GM10266 (cell line): ENCODE results near the gene ITPR2.
"Not testable (repeated sequence)": the region's sequence is repeated elsewhere in the genome, so short reads cannot be mapped to it uniquely, and the experiment has no call there.

Source experiments
- DNase-seq: peaks from one replicate; pipeline ENCODE4 v3.0.0; 2012; ENCODE audit errors: extremely low spot score
- TF ChIP-seq, protein P1 (sequence below): IDR thresholded peaks from 2 replicates; pipeline ENCODE4 v1.5.1; 2012; ENCODE audit warnings: mild to moderate bottlenecking, low read depth; ENCODE audit not compliant: control insufficient read depth, insufficient read depth; ENCODE audit errors: missing control alignments

ITPR2 gene

DNA sequence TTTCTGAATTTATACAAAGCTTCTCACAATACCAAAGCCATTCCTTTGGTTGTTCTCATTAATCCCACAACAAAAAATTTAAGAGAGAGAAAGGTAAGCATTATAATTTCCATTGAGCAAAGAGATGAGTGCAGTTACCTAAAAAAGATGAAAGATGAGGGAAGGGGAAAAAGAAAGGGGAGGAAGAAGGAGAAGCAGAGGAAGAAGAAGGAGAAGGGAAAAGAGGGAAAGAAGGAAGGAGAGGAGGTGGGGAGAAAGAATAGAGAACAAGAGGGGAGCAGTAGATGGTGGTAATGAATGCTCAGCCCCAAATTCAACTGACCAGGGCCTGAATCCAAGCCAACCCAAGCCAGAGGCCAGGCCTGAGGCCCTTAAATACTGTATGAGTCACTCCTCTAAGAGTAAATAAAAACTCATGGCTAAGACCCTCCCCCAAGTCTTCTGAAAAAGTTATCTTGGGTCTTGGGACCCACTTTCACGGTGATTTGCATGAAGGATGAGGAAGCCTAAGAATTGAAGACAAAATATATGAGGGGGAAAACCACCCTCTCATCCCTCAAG is 144.6 kb downstream of the ITPR2 start:
- TF ChIP-seq, protein P1, sequence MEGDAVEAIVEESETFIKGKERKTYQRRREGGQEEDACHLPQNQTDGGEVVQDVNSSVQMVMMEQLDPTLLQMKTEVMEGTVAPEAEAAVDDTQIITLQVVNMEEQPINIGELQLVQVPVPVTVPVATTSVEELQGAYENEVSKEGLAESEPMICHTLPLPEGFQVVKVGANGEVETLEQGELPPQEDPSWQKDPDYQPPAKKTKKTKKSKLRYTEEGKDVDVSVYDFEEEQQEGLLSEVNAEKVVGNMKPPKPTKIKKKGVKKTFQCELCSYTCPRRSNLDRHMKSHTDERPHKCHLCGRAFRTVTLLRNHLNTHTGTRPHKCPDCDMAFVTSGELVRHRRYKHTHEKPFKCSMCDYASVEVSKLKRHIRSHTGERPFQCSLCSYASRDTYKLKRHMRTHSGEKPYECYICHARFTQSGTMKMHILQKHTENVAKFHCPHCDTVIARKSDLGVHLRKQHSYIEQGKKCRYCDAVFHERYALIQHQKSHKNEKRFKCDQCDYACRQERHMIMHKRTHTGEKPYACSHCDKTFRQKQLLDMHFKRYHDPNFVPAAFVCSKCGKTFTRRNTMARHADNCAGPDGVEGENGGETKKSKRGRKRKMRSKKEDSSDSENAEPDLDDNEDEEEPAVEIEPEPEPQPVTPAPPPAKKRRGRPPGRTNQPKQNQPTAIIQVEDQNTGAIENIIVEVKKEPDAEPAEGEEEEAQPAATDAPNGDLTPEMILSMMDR: no peak
- DNase-seq: no peak

DNA sequence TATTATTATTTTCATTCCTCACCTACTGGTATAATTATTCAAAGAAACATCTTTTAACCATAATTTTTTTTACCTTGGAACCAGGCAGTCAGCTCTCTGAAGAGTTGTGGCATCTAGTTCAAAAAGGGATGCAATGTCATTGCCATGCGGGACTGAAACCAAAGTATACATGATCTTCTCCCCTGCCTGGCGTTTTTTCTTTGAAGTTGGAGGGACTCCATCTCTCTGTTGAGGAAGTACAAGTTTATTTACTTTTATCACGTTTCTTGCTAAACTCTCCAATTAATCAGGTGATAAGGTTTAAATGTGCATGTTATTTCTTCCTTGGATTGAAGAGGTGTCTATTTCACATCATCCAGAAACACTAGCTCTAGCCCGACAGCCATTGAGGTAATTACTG is 146.6 kb downstream of the ITPR2 start:
- TF ChIP-seq, protein P1: no peak
- no peak for DNase-seq

DNA sequence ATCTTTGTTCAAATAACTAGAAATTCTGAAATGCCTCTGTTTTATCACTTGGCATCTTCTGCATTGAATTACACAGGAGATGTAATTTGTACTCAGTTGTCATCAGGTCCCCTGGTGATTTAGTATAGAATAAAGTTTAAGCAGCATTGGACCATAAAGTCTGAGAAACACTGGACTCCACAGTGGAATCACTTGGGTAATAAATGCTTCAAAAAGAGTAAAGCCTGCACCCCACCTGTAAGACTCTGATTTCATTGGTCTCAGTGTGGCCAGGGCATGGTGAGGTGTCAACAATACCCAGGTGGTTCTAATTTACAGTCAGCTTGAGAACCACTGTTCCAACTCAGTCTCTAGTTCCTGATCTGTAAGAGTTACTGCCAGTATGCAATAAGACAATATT is 148.9 kb downstream of the ITPR2 start:
- TF ChIP-seq, protein P1: no peak
- DNase-seq: no peak

- TF ChIP-seq, protein P1: no peak
- DNase-seq: no peak
Measured at GRCh38 chr12:26683443-26683842, 149.6 kb downstream of the ITPR2 start.

DNA sequence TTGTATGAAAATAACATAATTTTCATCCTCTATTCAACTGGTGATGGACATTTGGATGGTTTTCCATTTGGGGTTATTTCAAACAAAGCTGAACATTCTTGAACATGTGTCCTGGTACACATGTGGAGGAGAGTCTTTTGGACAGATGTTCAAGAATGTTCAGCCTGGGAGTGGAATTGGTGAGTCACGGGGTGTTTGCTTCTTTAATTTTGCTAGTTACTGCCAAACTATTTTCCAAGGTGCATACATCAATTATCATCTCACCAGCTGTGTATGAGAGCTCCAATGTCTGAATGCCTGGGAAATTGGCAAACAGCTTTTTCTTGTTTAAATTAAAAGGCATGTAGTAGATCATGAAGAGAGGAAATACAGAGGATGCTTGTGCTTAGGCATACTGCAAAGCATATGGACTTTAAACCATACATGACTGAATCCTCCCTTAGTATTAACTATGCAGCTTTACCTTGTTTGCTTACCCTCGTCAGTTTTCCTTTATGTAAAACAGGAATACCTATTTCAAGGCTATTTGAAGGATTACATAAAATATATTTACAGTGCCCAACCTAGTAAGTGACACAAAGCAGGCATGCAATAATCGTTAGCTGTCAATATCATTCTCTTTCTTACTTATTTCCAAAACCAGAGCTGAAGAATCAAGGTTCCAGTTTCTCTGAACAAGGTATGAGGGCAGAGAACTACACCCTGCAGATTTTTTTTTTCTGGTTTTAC is 152.1 kb downstream of the ITPR2 start:
- TF ChIP-seq, protein P1: no peak
- DNase-seq: no peak

DNA sequence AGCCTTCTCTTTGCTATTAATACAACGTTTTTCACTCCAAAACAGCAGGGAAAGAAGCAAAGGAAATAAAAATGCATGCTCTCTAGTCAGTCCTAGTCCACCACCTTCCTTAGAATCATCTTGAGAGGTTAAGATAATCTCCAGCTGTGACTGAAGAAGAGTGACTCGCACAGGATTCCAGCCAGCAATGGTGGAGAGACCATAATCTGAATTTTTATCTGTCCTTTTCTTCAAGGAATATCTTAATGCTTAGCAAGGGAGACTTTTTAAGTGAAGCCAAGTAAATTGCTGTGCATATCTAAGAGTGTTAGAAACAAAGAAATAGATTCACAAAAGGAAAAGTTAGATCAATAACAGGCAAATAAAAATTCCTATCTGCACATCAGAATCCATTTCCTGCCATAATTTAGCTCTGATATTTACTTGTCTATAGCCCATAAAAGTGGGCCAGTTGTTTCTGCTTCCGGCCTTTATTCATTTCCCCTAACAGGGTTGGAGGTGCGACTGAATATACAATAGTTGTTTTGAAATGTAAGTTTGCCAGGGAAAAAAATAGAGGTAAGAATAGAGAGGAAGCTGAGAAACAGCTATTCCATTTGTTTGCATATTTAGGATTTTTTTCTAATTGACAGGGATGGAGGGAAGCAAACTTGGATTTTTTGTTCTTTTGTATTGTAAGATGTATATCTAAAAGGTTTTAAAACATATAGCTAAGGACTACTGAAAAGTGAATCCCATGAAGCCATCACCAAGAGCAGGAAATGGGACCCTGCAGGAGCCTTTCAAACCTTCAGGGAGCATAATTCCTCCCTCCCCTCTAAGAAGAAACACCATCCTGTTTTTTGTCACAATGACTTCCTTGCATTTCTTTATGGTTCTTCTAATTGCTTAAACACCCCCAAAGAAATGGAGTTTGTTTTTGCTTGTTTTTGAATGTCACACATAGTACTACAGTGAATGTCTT is 154.0 kb downstream of the ITPR2 start:
- TF ChIP-seq, protein P1: no peak
- DNase-seq: no peak

DNA sequence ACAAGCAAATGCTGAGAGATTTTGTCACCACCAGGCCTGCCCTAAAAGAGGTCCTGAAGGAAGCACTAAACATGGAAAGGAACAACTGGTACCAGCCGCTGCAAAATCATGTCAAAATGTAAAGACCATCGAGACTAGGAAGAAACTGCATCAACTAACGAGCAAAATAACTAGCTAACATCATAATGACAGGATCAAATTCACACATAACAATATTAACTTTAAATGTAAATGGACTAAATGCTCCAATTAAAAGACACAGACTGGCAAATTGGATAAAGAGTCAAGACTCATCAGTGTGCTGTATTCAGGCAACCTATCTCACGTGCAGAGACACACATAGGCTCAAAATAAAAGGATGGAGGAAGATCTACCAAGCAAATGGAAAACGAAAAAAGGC is 161.5 kb downstream of the ITPR2 start:
- DNase-seq: not testable (repeated sequence)
